Astrocyte of the cerebellum (primary cell): Measurements from ENCODE around the gene EXOSC1.

Experiments
- DNase-seq: peaks from one replicate; pipeline ENCODE4 v3.0.0-alpha.2; 2011; ENCODE audit warnings: low read depth
- H3K4me3 ChIP-seq: 2 replicates; pipeline ENCODE4 v1.5.1; 2011; ENCODE audit warnings: mild to moderate bottlenecking, low read depth, low read length, moderate library complexity
- in situ Hi-C: cut with HindIII; loops from 2 replicates; pipeline ENCODE4 v1.10.0; 2017; ENCODE audit warnings: low sequenced_read_pairs
- TF ChIP-seq, protein P1 (sequence below): IDR thresholded peaks from 2 replicates; pipeline ENCODE4 v1.5.1; 2012; ENCODE audit warnings: low read length, low read depth, moderate library complexity, mild to moderate bottlenecking; ENCODE audit errors: missing control alignments

EXOSC1 gene, protein sequence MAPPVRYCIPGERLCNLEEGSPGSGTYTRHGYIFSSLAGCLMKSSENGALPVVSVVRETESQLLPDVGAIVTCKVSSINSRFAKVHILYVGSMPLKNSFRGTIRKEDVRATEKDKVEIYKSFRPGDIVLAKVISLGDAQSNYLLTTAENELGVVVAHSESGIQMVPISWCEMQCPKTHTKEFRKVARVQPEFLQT

DNA sequence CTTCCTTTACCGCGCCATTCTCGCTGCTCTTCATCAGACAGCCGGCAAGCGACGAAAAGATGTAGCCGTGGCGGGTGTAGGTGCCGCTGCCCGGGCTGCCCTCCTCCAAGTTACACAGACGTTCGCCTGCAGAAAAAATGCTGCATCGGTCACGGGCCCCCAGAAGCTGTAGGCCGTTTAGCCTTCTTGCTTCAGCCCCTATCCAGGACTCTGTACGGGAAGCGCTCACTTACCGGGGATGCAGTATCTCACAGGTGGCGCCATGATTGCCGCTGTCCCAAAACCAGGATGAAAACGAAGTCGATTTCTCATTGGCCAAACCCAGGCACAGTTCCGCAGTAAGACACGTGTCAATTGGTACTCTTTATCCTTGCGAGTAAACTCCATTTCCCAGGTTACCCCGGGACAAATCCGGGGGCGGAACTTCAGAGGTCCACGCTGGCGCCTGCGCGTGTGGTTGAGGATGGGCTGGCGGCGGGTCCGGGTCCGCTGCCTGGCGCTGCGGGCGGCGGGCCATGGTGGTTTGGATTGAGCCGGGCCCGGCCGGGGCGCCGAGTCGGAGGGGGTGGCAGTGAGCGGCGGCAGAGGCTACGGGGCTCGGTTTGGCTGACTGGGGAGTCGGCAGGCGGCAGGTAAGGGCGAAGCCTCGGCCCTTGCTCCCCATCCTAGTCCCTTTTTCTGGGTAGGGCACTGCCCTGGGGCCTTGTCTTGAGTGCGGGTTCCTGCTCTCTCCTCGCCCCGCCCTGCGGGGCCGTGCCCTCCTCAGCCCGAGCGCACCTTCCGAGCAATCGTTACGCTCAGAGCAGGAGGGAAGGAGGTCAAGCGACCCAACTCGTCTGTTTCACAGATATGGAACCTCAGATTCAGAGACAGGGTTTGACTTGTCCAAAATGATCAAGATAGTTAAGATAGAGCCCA, at the start of gene EXOSC1, which contains the start of gene ZDHHC16:
EXOSC1 (minus strand) TSS at position 285 of the 918 bp plus-strand sequence; CDS start at position 264, 21 bp downstream.
ZDHHC16 (plus strand) TSS at position 454 of the 918 bp plus-strand sequence. CDS start 5,501 bp downstream, outside the sequence.
- peak within 1 kb of the TSS; percentile 57 for H3K4me3 ChIP-seq
- in situ Hi-C loops, result no loop called here
- TF ChIP-seq, protein P1, sequence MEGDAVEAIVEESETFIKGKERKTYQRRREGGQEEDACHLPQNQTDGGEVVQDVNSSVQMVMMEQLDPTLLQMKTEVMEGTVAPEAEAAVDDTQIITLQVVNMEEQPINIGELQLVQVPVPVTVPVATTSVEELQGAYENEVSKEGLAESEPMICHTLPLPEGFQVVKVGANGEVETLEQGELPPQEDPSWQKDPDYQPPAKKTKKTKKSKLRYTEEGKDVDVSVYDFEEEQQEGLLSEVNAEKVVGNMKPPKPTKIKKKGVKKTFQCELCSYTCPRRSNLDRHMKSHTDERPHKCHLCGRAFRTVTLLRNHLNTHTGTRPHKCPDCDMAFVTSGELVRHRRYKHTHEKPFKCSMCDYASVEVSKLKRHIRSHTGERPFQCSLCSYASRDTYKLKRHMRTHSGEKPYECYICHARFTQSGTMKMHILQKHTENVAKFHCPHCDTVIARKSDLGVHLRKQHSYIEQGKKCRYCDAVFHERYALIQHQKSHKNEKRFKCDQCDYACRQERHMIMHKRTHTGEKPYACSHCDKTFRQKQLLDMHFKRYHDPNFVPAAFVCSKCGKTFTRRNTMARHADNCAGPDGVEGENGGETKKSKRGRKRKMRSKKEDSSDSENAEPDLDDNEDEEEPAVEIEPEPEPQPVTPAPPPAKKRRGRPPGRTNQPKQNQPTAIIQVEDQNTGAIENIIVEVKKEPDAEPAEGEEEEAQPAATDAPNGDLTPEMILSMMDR, result no peak
- DNase-seq, result peak; percentile 90

DNA sequence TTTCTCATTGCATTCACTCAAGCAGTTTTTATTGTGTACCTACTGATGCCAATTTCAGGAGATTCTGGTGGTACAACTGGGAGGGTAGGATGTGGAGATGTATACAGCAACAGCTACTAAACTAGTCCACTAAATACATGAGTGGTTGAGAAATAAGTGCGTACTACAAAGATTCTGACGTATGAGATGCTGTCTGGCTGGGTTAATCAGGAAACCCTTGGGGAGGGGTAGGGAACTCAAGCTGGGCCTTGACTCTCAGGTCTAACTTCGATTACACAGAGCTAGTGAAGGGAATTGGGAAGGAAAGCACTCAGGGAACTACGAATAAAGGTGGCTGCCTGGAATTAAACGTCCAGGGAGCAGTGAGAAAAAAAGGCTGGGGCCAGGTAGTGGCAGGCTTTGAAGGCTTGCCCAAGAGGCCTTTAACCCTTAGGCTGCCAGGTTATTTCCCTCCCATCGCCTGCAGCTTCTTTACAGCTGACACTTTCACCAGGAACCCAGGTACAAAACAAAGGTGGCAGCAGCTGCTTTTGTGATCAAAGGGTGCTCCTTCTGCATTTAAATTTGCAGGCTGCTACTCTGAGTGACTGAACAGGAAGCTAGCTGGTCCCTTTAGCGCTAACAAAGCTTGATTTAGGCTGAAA, 49.2 kb upstream of the EXOSC1 start:
- H3K4me3 ChIP-seq, result no peak overlapping the region
- TF ChIP-seq, protein P1, result no peak
- in situ Hi-C loops, result no loop called here
- DNase-seq, result no peak

DNA sequence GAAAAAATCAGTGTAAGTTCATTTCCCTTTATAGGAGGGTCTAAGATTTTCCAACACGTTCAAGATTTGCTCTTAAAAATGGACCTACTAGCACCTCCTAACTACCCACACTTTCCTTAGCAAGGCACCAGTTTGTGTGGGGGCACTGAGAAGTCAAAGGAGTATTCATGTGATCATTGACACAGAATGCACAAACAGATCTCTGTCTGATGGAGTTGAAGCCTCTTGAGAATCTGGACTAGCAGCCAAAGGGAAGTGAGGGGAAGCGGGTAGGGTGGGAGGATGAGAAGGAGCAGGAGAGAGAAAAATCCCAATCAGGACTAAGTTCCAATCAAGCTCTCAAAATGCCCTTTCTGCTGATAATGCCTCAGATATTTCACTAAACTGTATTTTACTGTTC, 48.3 kb upstream of the EXOSC1 start:
- H3K4me3 ChIP-seq, result no peak overlapping the region
- DNase-seq, result no peak
- TF ChIP-seq, protein P1, result no peak
- in situ Hi-C loops, result no loop called here

DNA sequence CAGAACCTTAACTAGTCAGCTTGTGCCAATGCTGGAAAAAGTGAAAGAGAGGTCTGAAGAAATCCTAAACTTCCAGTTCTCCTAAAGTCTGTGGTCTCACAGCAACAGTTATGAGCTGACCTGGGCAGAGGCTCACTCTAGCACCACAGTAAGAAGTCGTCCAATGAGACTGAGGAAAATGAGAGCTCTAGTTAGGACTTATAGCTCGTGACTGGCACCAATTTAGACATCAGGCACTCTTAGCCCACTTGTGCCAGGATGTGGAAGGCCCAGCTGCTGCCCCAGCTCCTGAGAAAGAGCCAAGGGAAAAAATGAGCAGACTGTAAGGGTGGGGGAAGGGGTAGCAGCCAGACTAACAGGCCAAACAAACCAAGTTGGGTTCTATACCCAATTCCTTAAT, 44.8 kb upstream of the EXOSC1 start:
- TF ChIP-seq, protein P1, result no peak
- in situ Hi-C loops, result no loop called here
- no peak overlapping the region for H3K4me3 ChIP-seq
- DNase-seq, result no peak

DNA sequence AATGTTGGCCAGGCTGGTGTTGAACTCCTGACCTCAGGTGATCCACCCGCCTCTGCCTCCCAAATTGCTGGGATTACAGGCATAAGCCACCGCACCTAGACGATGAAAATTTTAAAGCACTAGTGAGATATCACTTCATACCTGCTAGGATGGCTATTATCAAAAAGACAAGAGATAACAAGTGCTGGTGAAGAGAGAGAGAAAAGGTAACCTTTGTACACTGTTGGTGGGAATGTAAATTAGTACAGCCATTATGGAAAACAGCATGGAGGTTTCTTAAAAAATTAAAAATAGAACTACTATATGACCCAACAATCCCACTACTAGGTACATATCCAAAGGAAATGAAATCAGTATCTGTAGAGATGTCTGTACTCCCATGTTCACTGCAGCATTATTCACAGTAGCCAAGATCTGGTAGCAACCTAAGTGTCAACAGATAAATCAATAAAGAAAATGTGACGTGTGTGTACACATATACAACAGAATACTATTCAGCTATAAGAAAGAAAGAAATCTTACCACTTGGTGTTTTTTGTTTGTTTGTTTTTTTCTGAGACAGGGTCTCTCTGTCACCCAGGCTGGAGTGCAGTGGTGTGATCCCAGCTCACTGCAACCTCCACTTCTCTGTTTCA, 40.0 kb upstream of the EXOSC1 start:
- no peak overlapping the region for H3K4me3 ChIP-seq
- TF ChIP-seq, protein P1, result no peak
- DNase-seq, result no peak
- in situ Hi-C loops, result no loop called here

DNA sequence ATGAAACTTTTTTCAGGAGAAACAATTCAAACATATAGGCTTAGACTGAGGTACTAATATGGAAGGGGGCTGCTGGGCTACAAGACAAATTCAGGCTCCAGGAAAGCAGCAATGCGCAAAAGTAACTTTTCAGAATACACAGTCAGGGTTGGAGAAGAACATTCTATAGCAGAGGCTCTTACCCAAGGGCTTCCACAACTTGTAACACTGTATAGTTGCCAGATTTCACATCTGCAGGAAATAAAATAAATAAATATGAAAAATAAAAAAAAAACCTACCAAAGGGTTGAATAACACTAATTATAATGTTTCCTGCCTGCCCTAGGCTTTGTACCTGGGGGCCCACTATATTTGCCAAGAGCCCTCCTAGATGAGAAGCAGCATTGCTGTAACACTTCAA, 38.1 kb upstream of the EXOSC1 start:
- in situ Hi-C loops, result no loop called here
- H3K4me3 ChIP-seq, result no peak overlapping the region
- TF ChIP-seq, protein P1, result no peak
- no peak for DNase-seq
